Measurements from ENCODE around the gene MBD3.
A peak's percentile ranks its signal among the peaks of the same experiment; 100 is the strongest.
"Not testable (repeated sequence)": the region's sequence is repeated elsewhere in the genome, so short reads cannot be mapped to it uniquely, and the experiment has no call there.

MBD3 gene

DNA sequence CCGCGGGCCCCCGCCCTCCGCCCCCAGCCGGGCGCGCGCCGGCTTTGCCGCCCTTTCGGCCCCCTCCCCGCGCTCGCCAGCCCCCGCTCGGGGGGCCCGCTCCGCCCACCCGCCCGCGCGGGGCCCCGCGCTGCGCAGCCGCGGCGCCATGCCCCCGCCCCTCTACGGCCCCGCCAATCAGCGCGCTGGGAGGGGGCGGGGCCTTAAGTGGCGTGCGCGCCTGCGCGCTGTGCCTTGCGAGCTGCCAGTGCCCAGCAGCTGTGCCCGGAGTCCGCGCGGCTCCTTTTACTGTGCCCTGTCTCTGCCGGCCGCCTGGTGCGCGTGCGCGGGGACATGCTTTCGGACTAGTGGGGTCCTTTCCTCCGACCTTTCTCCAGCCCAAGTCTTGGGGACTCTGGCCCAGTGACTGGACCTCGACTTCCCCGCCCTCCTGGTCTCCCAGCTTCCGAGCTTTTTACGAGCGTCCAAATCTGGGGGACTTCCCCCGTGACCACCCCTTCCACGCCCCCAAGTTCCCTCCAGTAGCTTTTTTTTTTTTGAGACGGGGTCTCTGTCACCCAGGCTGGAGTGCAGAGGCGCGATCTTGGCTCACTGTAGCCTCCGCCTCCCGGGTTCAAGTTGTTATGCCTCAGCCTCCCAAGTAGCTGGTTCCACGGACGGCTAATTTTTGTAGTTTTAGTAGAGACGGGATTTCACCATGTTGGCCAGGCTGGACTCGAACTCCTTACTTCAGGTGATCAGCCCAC lies at the start of gene MBD3:
Gene MBD3 (minus strand): TSS at position 111 of the 746 bp plus-strand sequence. CDS start 234 bp downstream, outside the sequence.
- FAIRE-seq = no peak
- peak; percentile 91 for DNase-seq (ENCODE audit: insufficient read length, low spot score)

GRCh38 chr19:1640893-1641448 lies 48.3 kb upstream of the MBD3 start:
- not testable (repeated sequence) for DNase-seq (ENCODE audit: insufficient read length, low spot score); FAIRE-seq

More for the DNA sequence above, at the start of gene MBD3:
- TF ChIP-seq, protein P1, sequence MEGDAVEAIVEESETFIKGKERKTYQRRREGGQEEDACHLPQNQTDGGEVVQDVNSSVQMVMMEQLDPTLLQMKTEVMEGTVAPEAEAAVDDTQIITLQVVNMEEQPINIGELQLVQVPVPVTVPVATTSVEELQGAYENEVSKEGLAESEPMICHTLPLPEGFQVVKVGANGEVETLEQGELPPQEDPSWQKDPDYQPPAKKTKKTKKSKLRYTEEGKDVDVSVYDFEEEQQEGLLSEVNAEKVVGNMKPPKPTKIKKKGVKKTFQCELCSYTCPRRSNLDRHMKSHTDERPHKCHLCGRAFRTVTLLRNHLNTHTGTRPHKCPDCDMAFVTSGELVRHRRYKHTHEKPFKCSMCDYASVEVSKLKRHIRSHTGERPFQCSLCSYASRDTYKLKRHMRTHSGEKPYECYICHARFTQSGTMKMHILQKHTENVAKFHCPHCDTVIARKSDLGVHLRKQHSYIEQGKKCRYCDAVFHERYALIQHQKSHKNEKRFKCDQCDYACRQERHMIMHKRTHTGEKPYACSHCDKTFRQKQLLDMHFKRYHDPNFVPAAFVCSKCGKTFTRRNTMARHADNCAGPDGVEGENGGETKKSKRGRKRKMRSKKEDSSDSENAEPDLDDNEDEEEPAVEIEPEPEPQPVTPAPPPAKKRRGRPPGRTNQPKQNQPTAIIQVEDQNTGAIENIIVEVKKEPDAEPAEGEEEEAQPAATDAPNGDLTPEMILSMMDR (IDR thresholded peaks at IDR 0.05; ENCODE audit: insufficient read depth, missing control alignments) = no peak

DNA sequence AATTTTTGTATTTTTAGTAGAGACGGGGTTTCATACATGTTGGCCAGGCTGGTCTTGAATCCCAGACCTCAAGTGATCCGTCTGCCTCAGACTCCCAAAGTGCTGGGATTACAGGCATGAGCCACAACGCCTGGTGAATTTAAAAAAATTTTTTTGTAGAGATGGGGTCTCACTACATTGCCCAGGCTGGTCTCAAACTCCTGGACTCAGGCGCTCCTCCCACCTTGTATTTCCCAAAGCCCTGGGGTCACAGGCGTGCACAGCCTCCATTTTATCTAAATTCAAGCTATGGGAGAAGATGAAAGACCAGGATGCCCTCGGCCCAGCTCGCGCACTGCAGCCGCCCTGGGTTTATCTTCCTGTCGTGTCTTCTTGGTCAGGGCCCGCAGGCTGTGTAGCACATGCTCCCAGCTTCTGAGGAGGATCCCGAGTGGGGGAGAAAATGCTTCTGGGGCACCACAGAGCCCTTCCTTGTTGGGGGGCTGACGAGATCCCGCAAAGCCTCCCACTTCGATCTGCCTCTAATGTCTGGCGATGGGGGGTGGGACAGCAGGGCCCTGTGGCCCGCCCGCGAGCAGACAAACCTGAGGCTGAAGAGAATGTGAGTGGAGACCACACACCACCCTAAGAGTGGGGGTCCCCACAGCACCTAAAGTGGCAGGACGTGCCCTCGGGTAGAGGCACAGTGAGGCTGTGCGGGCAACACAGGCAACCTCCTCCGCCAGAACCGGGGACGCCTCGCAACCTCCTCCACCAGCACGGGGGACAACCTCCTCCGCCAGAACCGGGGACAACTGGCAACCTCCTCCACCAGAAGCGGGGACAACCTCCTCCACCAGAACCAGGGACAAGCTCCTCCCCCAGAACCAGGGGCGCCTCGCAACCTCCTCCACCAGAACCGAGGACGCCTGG lies 43.9 kb upstream of the MBD3 start:
- FAIRE-seq (no peak), DNase-seq (ENCODE audit: insufficient read length, low spot score) (no peak)
- TF ChIP-seq, protein P1 (IDR thresholded peaks at IDR 0.05; ENCODE audit: insufficient read depth, missing control alignments) = no peak

DNA sequence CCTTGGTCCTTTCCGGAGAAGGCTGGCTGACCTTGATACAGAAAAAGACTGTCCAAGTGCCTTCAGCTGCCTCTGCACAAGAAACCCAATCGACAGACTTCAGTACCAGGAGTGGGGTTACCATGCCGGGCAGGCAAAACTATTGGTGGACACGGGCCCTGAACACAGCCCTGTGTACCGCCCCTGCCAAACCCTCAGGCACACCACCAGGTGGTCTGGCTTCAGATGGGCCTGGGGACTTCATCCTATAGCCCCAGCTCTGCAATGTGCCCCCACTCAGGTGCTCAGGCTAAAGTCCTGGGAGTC lies 42.2 kb upstream of the MBD3 start:
- no peak for FAIRE-seq
- no peak for DNase-seq (ENCODE audit: insufficient read length, low spot score)
- TF ChIP-seq, protein P1 (IDR thresholded peaks at IDR 0.05; ENCODE audit: insufficient read depth, missing control alignments) = no peak

GRCh38 chr19:1634242-1634937 lies 41.7 kb upstream of the MBD3 start:
- TF ChIP-seq, protein P1 (IDR thresholded peaks at IDR 0.05; ENCODE audit: insufficient read depth, missing control alignments) = no peak
- DNase-seq (ENCODE audit: insufficient read length, low spot score) = no peak
- no peak for FAIRE-seq

- DNase-seq (ENCODE audit: insufficient read length, low spot score) = no peak
- TF ChIP-seq, protein P1 (IDR thresholded peaks at IDR 0.05; ENCODE audit: insufficient read depth, missing control alignments) = no peak
- no peak for FAIRE-seq
These were observed 40.7 kb upstream of the MBD3 start for GRCh38 chr19:1633269-1633826.

All from D721Med (cell line).